Measurements from ENCODE around the gene TCP11L2. TPM values are rescaled to one million over a fixed set of nuclear protein-coding genes. Genes with fewer than 3 reads are reported as not detected.
A peak's percentile ranks its signal among the peaks of the same experiment; 100 is the strongest.

TCP11L2 gene
- total and polyA plus RNA-seq, 3 donors from 2014 or later = 15.8 to 33.9 (median 31.0) TPM

DNA sequence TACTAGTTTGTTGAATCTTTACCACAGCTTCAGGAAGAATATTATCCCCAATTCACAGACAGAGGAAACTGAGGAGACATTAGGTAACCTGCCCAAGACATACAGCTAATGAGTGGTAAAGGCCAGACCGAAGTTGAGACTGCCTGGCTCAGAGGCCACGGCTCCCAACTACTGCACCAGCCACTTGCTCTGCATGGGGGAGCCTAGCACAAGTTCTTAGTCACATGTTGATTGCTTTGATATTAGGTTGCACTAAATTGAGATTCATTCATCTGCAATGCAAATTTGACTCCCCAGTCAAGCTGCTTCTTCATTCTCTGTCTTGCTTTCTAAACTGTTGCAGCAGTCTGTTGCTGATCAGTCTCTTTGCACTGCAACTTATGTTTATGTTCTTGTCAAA, 29.1 kb downstream of the TCP11L2 start:
- H3K27ac ChIP-seq = no peak overlapping the region
- WGBS, 2 donors = 88 to 96% methylated on average over 2 of the region's 2 CpGs
- H3K9me3 ChIP-seq = no peaks in the 10 kb centered on the region
- no peaks in the 10 kb centered on the region for H3K27me3 ChIP-seq
- no peak for DNase-seq
- H3K4me3 ChIP-seq = no peak overlapping the region
- no peaks in the 10 kb centered on the region for H3K4me1 ChIP-seq
- TF ChIP-seq CTCF (IDR thresholded peaks at IDR 0.05) = no peak
- no peak for TF ChIP-seq POLR2A (IDR thresholded peaks at IDR 0.05)
- H3K36me3 ChIP-seq (ENCODE audit: low read depth, missing control alignments) = no peaks in the 10 kb centered on the region
- intact Hi-C loops (cut with DNase I; ENCODE audit: low total_unique reads) = no loop called here

- intact Hi-C loops (cut with DNase I; ENCODE audit: low total_unique reads) = no loop called here
- no peak for DNase-seq
- Histone ChIP-seq H3K4me1 (no peaks in the 10 kb centered on the region), H3K27ac (no peak overlapping the region), H3K27me3 (no peaks in the 10 kb centered on the region), H3K9me3 (no peaks in the 10 kb centered on the region), H3K36me3 (ENCODE audit: low read depth, missing control alignments) (no peaks in the 10 kb centered on the region), H3K4me3 (no peak overlapping the region)
- TF ChIP-seq POLR2A (IDR thresholded peaks at IDR 0.05) (no peak), CTCF (IDR thresholded peaks at IDR 0.05) (no peak)
These were observed 30.0 kb downstream of the TCP11L2 start for GRCh38 chr12:106332536-106332935.

DNA sequence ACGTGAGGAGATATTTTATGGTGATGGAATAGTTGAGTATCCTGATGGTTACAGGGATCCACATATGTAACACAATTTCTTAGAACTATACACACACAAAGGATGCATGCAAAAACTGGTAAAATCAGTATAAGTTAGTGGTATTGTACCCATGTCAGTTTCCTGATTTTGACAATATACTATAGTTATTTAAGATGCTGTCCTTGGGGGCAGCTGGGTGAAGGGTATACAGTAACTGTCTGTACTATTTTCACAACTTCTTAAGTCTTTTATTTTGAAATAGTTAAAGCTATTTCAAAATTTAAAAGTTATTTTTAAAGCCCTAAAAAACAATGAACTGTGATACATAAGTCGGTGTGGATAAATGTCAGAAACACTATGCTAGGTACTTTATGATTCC, 30.5 kb downstream of the TCP11L2 start:
- H3K4me3 ChIP-seq = no peak overlapping the region
- H3K4me1 ChIP-seq = no peaks in the 10 kb centered on the region
- no peaks in the 10 kb centered on the region for H3K36me3 ChIP-seq (ENCODE audit: low read depth, missing control alignments)
- 50 to 74% methylated on average over 2 of the region's 2 CpGs for WGBS, 2 donors
- intact Hi-C loops (cut with DNase I; ENCODE audit: low total_unique reads) = no loop called here
- no peaks in the 10 kb centered on the region for H3K27me3 ChIP-seq
- DNase-seq = no peak
- TF ChIP-seq POLR2A (IDR thresholded peaks at IDR 0.05) (no peak), CTCF (IDR thresholded peaks at IDR 0.05) (no peak)
- H3K9me3 ChIP-seq = no peaks in the 10 kb centered on the region
- no peak overlapping the region for H3K27ac ChIP-seq

DNA sequence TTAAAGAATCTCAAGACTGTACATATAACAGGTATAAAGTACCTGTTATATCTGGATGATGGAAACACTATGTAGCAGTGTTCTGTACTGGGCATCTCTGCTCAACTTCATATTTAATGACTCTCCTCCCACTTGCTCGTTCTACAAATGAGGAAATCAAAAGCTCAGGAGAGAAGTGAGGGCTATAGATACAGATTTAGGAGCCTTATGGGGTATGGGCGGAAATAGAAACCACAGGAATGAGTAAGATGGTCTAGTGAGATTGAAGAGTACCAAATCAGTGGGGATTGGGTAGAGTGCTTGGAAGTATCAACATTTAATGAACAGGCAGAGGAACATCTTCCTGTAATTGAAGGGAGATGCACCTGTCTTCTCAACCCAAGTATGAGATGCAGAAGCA, 31.2 kb downstream of the TCP11L2 start:
- no peak overlapping the region for H3K4me3 ChIP-seq
- 84 to 93% methylated on average over 2 of the region's 2 CpGs for WGBS, 2 donors
- no peak overlapping the region for H3K27ac ChIP-seq
- no peaks in the 10 kb centered on the region for H3K9me3 ChIP-seq
- TF ChIP-seq POLR2A (IDR thresholded peaks at IDR 0.05) = no peak
- no peak for TF ChIP-seq CTCF (IDR thresholded peaks at IDR 0.05)
- no peaks in the 10 kb centered on the region for H3K27me3 ChIP-seq
- no peaks in the 10 kb centered on the region for H3K4me1 ChIP-seq
- no peak for DNase-seq
- no peaks in the 10 kb centered on the region for H3K36me3 ChIP-seq (ENCODE audit: low read depth, missing control alignments)
- intact Hi-C loops (cut with DNase I; ENCODE audit: low total_unique reads) = no loop called here

DNA sequence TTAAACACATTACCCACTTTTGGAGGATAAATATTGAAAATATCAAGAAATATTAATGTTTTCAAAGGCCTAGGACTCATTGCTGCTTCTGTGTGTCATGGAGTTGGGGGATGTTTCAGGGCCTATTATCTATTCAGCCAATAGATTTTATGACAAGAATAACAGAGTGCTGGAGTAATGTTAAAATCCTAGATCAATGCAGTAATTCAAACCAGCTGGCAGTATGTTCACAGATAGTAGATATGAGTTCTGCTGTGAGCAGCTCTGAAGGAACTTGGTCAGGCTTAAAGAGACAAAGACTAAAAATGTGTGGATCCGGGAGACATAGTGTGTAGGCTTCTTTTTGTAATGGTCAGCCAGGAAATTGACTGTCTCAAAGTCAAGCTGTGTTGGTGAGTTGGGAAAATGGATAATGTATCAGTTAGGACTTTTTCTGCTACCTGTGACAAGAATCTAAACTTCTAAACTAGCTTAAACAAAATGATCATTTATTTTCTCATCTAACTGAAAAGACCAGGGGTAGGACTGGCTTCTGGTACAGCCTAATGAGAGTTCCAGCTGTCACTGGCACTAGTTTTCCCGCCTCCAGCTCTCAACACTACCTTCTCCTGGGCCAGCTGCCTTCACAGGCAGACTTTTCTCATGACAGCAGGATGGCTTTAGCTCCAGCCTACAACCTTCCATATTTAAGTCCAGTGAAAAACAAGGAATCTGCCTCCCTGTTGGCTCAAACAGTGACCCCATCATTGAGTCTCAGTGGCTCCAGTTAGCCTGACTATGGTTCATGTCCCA, 38.7 kb downstream of the TCP11L2 start:
- H3K27ac ChIP-seq = peak overlapping the region in 1 of 2 donors; percentile 57
- 67 to 77% methylated on average over 2 of the region's 2 CpGs for WGBS, 2 donors
- no peak for TF ChIP-seq POLR2A (IDR thresholded peaks at IDR 0.05)
- TF ChIP-seq CTCF (IDR thresholded peaks at IDR 0.05) = no peak
- no peak for DNase-seq
- no peaks in the 10 kb centered on the region for H3K9me3 ChIP-seq
- intact Hi-C loops (cut with DNase I; ENCODE audit: low total_unique reads) = no loop called here
- H3K4me3 ChIP-seq = no peak overlapping the region
- H3K4me1 ChIP-seq = peaks cover 16% of the 10 kb centered on the region
- no peaks in the 10 kb centered on the region for H3K27me3 ChIP-seq
- H3K36me3 ChIP-seq (ENCODE audit: low read depth, missing control alignments) = no peaks in the 10 kb centered on the region

Data from testis (tissue), 3 donors.